ENCODE results near the gene KIF9. TPM values are rescaled to one million over a fixed set of nuclear protein-coding genes. Genes with fewer than 3 reads are reported as not detected.
"Not testable (repeated sequence)": the region's sequence is repeated elsewhere in the genome, so short reads cannot be mapped to it uniquely, and the experiment has no call there.

The KIF9 gene
- total RNA-seq, 2 experiments from 2014 or later = 8.0 to 9.2 TPM

- Histone ChIP-seq H3K4me1 (ENCODE audit: insufficient read depth, low read length) (no peaks in the 10 kb centered on the region), H3K4me3 (ENCODE audit: low read length) (no peak overlapping the region), H3K27me3 (ENCODE audit: control insufficient read depth in 1 of 2, insufficient read depth in 2 of 2, low read length in 2 of 2) (no peaks in the 10 kb centered on the region), H3K36me3 (ENCODE audit: insufficient read depth, low read length) (no peaks in the 10 kb centered on the region), H3K27ac (ENCODE audit: low read depth in 1 of 2, low read length in 2 of 2) (no peak overlapping the region), H3K9me3 (ENCODE audit: control insufficient read depth in 1 of 2, insufficient read depth in 1 of 2, low read length in 2 of 2) (no peaks in the 10 kb centered on the region)
- Mint-ChIP-seq H3K4me3 (no peak overlapping the region), H3K9me3 (no peaks in the 10 kb centered on the region), H3K4me1 (ENCODE audit: low read depth) (no peaks in the 10 kb centered on the region), H3K27me3 (no peaks in the 10 kb centered on the region), H3K27ac (no peak overlapping the region), H3K36me3 (ENCODE audit: low read depth) (no peaks in the 10 kb centered on the region)
- intact Hi-C loops (cut with DNase I, micrococcal nuclease) = no loop called here
- TF ChIP-seq CTCF (IDR thresholded peaks at IDR 0.05) = no peak
- ATAC-seq (ENCODE audit: poor library complexity) (no peak), DNase-seq (no peak)
- POLR2A ChIA-PET = no interaction called here
- CTCF ChIA-PET = no interaction called here
Measured at GRCh38 chr3:47223755-47224154, 58.8 kb downstream of the KIF9 start.

- Histone ChIP-seq H3K27me3 (ENCODE audit: control insufficient read depth in 1 of 2, insufficient read depth in 2 of 2, low read length in 2 of 2) (no peaks in the 10 kb centered on the region), H3K36me3 (ENCODE audit: insufficient read depth, low read length) (no peaks in the 10 kb centered on the region), H3K4me1 (ENCODE audit: insufficient read depth, low read length) (no peaks in the 10 kb centered on the region), H3K4me3 (ENCODE audit: low read length) (no peak overlapping the region), H3K27ac (ENCODE audit: low read depth in 1 of 2, low read length in 2 of 2) (no peak overlapping the region), H3K9me3 (ENCODE audit: control insufficient read depth in 1 of 2, insufficient read depth in 1 of 2, low read length in 2 of 2) (no peaks in the 10 kb centered on the region)
- intact Hi-C loops (cut with DNase I, micrococcal nuclease) = no loop called here
- ATAC-seq (ENCODE audit: poor library complexity) = no peak
- H3K27me3 Mint-ChIP-seq = no peaks in the 10 kb centered on the region
- no peak for TF ChIP-seq CTCF (IDR thresholded peaks at IDR 0.05)
- no peaks in the 10 kb centered on the region for H3K36me3 Mint-ChIP-seq (ENCODE audit: low read depth)
- H3K4me3 Mint-ChIP-seq = no peak overlapping the region
- POLR2A ChIA-PET = no interaction called here
- H3K27ac Mint-ChIP-seq = no peak overlapping the region
- no peaks in the 10 kb centered on the region for H3K9me3 Mint-ChIP-seq
- DNase-seq = no peak
- CTCF ChIA-PET = interaction anchor here (0.7 kb wide), 1 partner anchor 542 kb away, joined by 3 read pairs; no protein-coding TSS in a partner anchor
- H3K4me1 Mint-ChIP-seq (ENCODE audit: low read depth) = no peaks in the 10 kb centered on the region
Measured at GRCh38 chr3:47221798-47222197, 60.8 kb downstream of the KIF9 start.

GRCh38 chr3:47210863-47211405, 71.7 kb downstream of the KIF9 start:
- Mint-ChIP-seq H3K4me1 (ENCODE audit: low read depth) (no peaks in the 10 kb centered on the region), H3K27me3 (no peaks in the 10 kb centered on the region), H3K27ac (no peak overlapping the region), H3K4me3 (no peak overlapping the region), H3K36me3 (ENCODE audit: low read depth) (no peaks in the 10 kb centered on the region), H3K9me3 (no peaks in the 10 kb centered on the region)
- DNase-seq (no peak), ATAC-seq (ENCODE audit: poor library complexity) (no peak)
- no peaks in the 10 kb centered on the region for H3K9me3 ChIP-seq (ENCODE audit: control insufficient read depth in 1 of 2, insufficient read depth in 1 of 2, low read length in 2 of 2)
- TF ChIP-seq CTCF (IDR thresholded peaks at IDR 0.05) = no peak
- H3K27ac ChIP-seq (ENCODE audit: low read depth in 1 of 2, low read length in 2 of 2) = no peak overlapping the region
- POLR2A ChIA-PET = no interaction called here
- H3K4me3 ChIP-seq (ENCODE audit: low read length) = no peak overlapping the region
- intact Hi-C loops (cut with DNase I, micrococcal nuclease) = no loop called here
- H3K4me1 ChIP-seq (ENCODE audit: insufficient read depth, low read length) = no peaks in the 10 kb centered on the region
- no peaks in the 10 kb centered on the region for H3K36me3 ChIP-seq (ENCODE audit: insufficient read depth, low read length)
- no peaks in the 10 kb centered on the region for H3K27me3 ChIP-seq (ENCODE audit: control insufficient read depth in 1 of 2, insufficient read depth in 2 of 2, low read length in 2 of 2)
- CTCF ChIA-PET = interaction anchor here (0.6 kb wide), 1 partner anchor 416 kb away, joined by 3 read pairs; no protein-coding TSS in a partner anchor

- POLR2A ChIA-PET; H3K27me3 ChIP-seq (ENCODE audit: control insufficient read depth in 1 of 2, insufficient read depth in 2 of 2, low read length in 2 of 2); H3K27ac ChIP-seq (ENCODE audit: low read depth in 1 of 2, low read length in 2 of 2); CTCF ChIA-PET; H3K4me3 ChIP-seq (ENCODE audit: low read length); H3K36me3 Mint-ChIP-seq (ENCODE audit: low read depth); H3K4me3 Mint-ChIP-seq; intact Hi-C loops (cut with DNase I, micrococcal nuclease); H3K27me3 Mint-ChIP-seq; H3K27ac Mint-ChIP-seq; H3K9me3 ChIP-seq (ENCODE audit: control insufficient read depth in 1 of 2, insufficient read depth in 1 of 2, low read length in 2 of 2); ATAC-seq (ENCODE audit: poor library complexity); DNase-seq; H3K4me1 Mint-ChIP-seq (ENCODE audit: low read depth); H3K4me1 ChIP-seq (ENCODE audit: insufficient read depth, low read length); H3K36me3 ChIP-seq (ENCODE audit: insufficient read depth, low read length); H3K9me3 Mint-ChIP-seq: not testable (repeated sequence)
Measured at GRCh38 chr3:47206022-47206421, 76.6 kb downstream of the KIF9 start.

Measured in CD4-positive, alpha-beta T cell (primary cell).